ENCODE results near the gene SUSD4. TPM values are rescaled to one million over a fixed set of nuclear protein-coding genes. Genes with fewer than 3 reads are reported as not detected.

Gene SUSD4
- total and polyA plus RNA-seq, 9 of the 15 experiments (the other 6 are each of a cell fraction or from before 2014, with no cell fraction given): 0.06 to 1.7 (median 0.09) TPM; not detected in 4

GRCh38 chr1:223199094-223199647 is 164.8 kb downstream of the SUSD4 start:
- no TSS peak for BruUV-seq (replicated peaks)
- H3K9me3 ChIP-seq (replicated peaks; ENCODE audit: control insufficient read depth, insufficient read depth, low read depth, low read length): no peaks in the 10 kb centered on the region
- no peaks in the 10 kb centered on the region for H3K9me1 ChIP-seq (ENCODE audit: control insufficient read depth, insufficient read depth, low read length)
- ATAC-seq (peak; percentile 60), DNase-seq (ENCODE audit: extremely low read depth in 1 of 4, low spot score in 3 of 4) (peak in 1 of 4 experiments; percentile 19), FAIRE-seq (peak; percentile 60)
- H3K9ac ChIP-seq (ENCODE audit: insufficient read depth in 1 of 2, low read depth in 2 of 2, low read length in 2 of 2): no peak overlapping the region
- H3K27me3 ChIP-seq (ENCODE audit: control insufficient read depth in 2 of 2, insufficient read depth in 2 of 2, low read length in 2 of 2): no peaks in the 10 kb centered on the region; a peak in 1 of 5 replicates
- TF ChIP-seq HBP1 (CRISPR knock-in tag; IDR thresholded peaks at IDR 0.05) (peak; percentile 80; the same call in 1 of the 2 replicates), HLTF (IDR thresholded peaks at IDR 0.05) (0 out of 2 replicates have a peak, but pooled peaks have one; percentile 16), OTX1 (CRISPR knock-in tag; IDR thresholded peaks at IDR 0.05) (0 out of 2 replicates have a peak, but pooled peaks have one; percentile 12), SMAD2 (IDR thresholded peaks at IDR 0.05; ENCODE audit: low read depth, low read length) (no peak), ZNF512 (tag; IDR thresholded peaks at IDR 0.05) (peak; percentile 87)
- TF ChIP-seq, protein P1, sequence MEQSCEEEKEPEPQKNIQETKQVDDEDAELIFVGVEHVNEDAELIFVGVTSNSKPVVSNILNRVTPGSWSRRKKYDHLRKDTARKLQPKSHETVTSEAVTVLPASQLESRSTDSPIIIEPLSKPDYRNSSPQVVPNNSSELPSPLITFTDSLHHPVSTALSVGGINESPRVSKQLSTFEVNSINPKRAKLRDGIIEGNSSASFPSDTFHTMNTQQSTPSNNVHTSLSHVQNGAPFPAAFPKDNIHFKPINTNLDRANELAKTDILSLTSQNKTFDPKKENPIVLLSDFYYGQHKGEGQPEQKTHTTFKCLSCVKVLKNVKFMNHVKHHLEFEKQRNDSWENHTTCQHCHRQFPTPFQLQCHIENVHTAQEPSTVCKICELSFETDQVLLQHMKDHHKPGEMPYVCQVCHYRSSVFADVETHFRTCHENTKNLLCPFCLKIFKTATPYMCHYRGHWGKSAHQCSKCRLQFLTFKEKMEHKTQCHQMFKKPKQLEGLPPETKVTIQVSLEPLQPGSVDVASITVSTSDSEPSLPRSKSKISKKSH (CRISPR knock-in tag; IDR thresholded peaks at IDR 0.05): no peak
- in situ Hi-C loops (cut with MboI): no loop called here
- 0 out of 2 replicates have a peak overlapping the region, but pooled peaks have one; percentile 34 for H2AFZ ChIP-seq (ENCODE audit: low read depth, low read length)
- no peak overlapping the region for H3K27ac ChIP-seq (ENCODE audit: extremely low read depth, low read depth, low read length)
- no peak overlapping the region for H3K4me2 ChIP-seq (ENCODE audit: insufficient read depth, low read length)
- no peaks in the 10 kb centered on the region for H4K20me1 ChIP-seq (replicated peaks; ENCODE audit: control insufficient read depth, insufficient read depth, low read length)
- POLR2A ChIA-PET: interaction anchor here (1.3 kb wide), 1 partner anchor 8 kb away, joined by 3 read pairs; no protein-coding TSS in a partner anchor
- H3K36me3 ChIP-seq (ENCODE audit: control insufficient read depth, insufficient read depth, low read length): no peaks in the 10 kb centered on the region
- intact Hi-C loops (cut with micrococcal nuclease): no loop called here
- H3K4me3 ChIP-seq: no peak overlapping the region
- CTCF ChIA-PET (ENCODE audit: low intra/inter-chr PET ratio): no interaction called here
- peaks cover 2 to 6% of the 10 kb centered on the region in 2 experiments; a peak in 3 of 5 replicates for H3K4me1 ChIP-seq (replicated peaks in 1 of 2; ENCODE audit: control insufficient read depth in 2 of 2, insufficient read depth in 2 of 2, low read length in 2 of 2)
- 10% methylated on average over 1 of the region's 2 CpGs for WGBS (ENCODE audit: insufficient coverage, low coverage, missing lambda C conversion rate)
- H3K79me2 ChIP-seq (ENCODE audit: control insufficient read depth, insufficient read depth, low read length): no peaks in the 10 kb centered on the region

Data from K562 (cell line).